DND-41 (cell line): ENCODE results near the gene FAM241A.

Experiments
- ATAC-seq: fragments of 200-7000 bp; cut with Tn5 transposase; 3 replicates; pipeline ENCODE4 v1.9.1; 2021; ENCODE audit warnings: low read depth; ENCODE audit not compliant: insufficient read depth
- DNase-seq: peaks from one replicate; pipeline ENCODE4 v3.0.0-alpha.2; 2020
- H2AFZ ChIP-seq: 2 replicates; pipeline ENCODE4 v1.6.0; 2012; ENCODE audit warnings: low read depth, low read length
- H3K27ac ChIP-seq: 2 replicates; pipeline ENCODE4 v1.5.1; 2012; ENCODE audit warnings: low read length, inconsistent platforms
- H3K27me3 ChIP-seq: fragments of 200-600 bp; sonication (generic); 2 replicates; pipeline ENCODE4 v1.6.0; 2012; ENCODE audit warnings: low read length, mild to moderate bottlenecking, inconsistent platforms; ENCODE audit not compliant: insufficient read depth, poor library complexity
- H3K36me3 ChIP-seq: 2 replicates; pipeline ENCODE4 v1.5.1; 2012; ENCODE audit warnings: low read length, inconsistent platforms; ENCODE audit not compliant: insufficient read depth
- H3K4me1 ChIP-seq: 2 replicates; pipeline ENCODE4 v1.5.1; 2012; ENCODE audit warnings: mild to moderate bottlenecking, low read length; ENCODE audit not compliant: insufficient read depth
- H3K4me2 ChIP-seq: 2 replicates; pipeline ENCODE4 v1.6.0; 2012; ENCODE audit warnings: mild to moderate bottlenecking, moderate library complexity, low read length, inconsistent platforms; ENCODE audit not compliant: insufficient read depth
- H3K4me3 ChIP-seq, 2 experiments: fragments of 200-600 bp in 1 of 2; shearing (Covaris generic) in 1 of 2; 2 replicates each; pipeline ENCODE4 v1.5.1; 2012 to 2016; ENCODE audit warnings: inconsistent platforms in 2 of 2, low read length in 2 of 2, mild to moderate bottlenecking in 2 of 2, low read depth in 1 of 2, moderate library complexity in 1 of 2
- H3K79me2 ChIP-seq: 2 replicates; pipeline ENCODE4 v1.6.0; 2012; ENCODE audit warnings: low read length, inconsistent platforms; ENCODE audit not compliant: insufficient read depth
- H3K9ac ChIP-seq: 2 replicates; pipeline ENCODE4 v1.6.0; 2012; ENCODE audit warnings: low read depth, mild to moderate bottlenecking, inconsistent platforms, low read length, moderate library complexity
- H3K9me3 ChIP-seq: 2 replicates; pipeline ENCODE4 v1.5.1; 2012; ENCODE audit warnings: low read length, moderate library complexity, mild to moderate bottlenecking, inconsistent platforms; ENCODE audit not compliant: insufficient read depth, severe bottlenecking
- H4K20me1 ChIP-seq: 2 replicates; pipeline ENCODE4 v1.6.0; 2012; ENCODE audit warnings: low read length; ENCODE audit not compliant: insufficient read depth
- EZH2 ChIP-seq: IDR thresholded peaks from 3 replicates; pipeline ENCODE4 v1.6.1; 2012; ENCODE audit warnings: borderline replicate concordance, low read depth, mild to moderate bottlenecking, moderate library complexity, low read length, inconsistent platforms; ENCODE audit not compliant: severe bottlenecking
- TF ChIP-seq, protein P1 (sequence below): IDR thresholded peaks from 2 replicates; pipeline ENCODE4 v1.5.1; 2012; ENCODE audit warnings: borderline replicate concordance, low read length, moderate library complexity, mild to moderate bottlenecking; ENCODE audit not compliant: poor library complexity, severe bottlenecking; ENCODE audit errors: extremely low read depth

FAM241A gene

DNA sequence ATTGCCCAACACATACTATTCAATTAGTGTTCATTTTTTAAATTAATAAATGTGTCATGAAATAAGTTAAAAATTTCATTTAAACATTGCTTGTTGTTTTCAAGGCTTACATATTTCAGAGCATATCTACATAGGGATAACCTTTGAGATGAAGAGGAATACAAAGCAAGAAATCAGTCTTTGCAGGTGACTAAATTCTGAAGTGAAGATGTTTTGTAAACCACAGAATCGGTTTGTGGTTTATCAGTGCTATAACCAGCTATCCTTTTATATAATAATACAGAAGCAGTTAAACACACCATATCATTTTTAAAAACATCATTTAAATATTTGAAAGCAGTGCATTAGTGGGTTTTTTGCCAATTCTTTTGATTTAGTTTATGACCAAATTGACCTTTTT, 26.9 kb downstream of the FAM241A start:
- DNase-seq (no peak), ATAC-seq (peak; percentile 63)

DNA sequence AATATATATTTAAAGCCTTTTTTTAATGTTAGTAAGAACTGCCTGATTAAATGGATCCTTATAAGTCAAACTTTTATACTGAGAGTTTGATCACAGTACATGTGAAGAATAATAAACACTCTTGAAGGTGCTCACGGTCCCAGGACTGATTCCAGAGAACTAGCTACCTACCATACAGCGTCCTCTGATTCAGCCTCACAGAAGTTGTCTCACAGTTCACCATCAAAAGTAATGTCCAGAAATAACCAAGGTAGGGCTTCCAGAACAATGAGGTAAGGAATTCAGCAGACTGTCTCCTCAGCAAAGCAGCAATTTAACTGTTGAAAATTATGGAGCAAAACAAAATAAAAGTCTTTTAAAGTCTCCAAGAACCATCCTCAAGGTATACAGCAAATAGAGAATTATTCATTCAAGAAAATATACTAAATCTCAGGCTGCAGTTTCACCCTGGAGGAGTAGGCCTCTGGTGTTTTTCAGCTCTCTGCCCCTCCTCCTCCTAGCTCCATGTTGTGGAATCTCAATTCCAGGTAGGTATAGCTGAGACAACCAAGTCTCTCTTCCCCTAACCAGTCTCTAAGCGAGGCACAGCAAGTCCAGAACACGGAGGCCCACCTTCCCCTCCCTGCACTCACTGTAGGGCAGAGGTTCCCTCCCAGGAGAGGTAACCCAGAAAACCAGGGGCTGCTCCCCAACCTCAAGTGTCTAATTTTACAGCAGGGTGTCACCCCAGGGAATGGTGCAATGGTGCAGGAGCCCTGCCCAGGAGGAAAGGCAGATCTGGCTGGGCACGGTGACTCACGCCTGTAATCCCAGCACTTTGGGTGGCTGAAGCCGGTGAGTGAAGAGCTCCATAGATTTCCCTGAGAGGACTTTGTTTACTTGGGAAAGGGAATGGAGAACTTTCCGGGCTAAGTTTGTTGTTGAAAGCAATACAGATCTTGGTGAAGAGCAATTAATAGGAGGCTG, 28.6 kb downstream of the FAM241A start:
- DNase-seq (no peak), ATAC-seq (no peak)
- Histone ChIP-seq H3K27me3 (no peaks in the 10 kb centered on the region), H3K4me3 (no peak overlapping the region), H2AFZ (no peak overlapping the region), H4K20me1 (no peaks in the 10 kb centered on the region), H3K79me2 (no peaks in the 10 kb centered on the region), H3K4me1 (peaks cover 35% of the 10 kb centered on the region), H3K4me2 (no peak overlapping the region), H3K9me3 (no peaks in the 10 kb centered on the region), H3K9ac (no peak overlapping the region), H3K36me3 (no peaks in the 10 kb centered on the region), H3K27ac (no peak overlapping the region)
- TF ChIP-seq, protein P1, sequence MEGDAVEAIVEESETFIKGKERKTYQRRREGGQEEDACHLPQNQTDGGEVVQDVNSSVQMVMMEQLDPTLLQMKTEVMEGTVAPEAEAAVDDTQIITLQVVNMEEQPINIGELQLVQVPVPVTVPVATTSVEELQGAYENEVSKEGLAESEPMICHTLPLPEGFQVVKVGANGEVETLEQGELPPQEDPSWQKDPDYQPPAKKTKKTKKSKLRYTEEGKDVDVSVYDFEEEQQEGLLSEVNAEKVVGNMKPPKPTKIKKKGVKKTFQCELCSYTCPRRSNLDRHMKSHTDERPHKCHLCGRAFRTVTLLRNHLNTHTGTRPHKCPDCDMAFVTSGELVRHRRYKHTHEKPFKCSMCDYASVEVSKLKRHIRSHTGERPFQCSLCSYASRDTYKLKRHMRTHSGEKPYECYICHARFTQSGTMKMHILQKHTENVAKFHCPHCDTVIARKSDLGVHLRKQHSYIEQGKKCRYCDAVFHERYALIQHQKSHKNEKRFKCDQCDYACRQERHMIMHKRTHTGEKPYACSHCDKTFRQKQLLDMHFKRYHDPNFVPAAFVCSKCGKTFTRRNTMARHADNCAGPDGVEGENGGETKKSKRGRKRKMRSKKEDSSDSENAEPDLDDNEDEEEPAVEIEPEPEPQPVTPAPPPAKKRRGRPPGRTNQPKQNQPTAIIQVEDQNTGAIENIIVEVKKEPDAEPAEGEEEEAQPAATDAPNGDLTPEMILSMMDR = no peak
- TF ChIP-seq EZH2 = no peak

More for the DNA sequence above, 26.9 kb downstream of the FAM241A start:
- Histone ChIP-seq H3K4me1 (peaks cover 51% of the 10 kb centered on the region), H3K9ac (no peak overlapping the region), H3K36me3 (no peaks in the 10 kb centered on the region), H2AFZ (no peak overlapping the region), H3K79me2 (no peaks in the 10 kb centered on the region), H3K4me3 (no peak overlapping the region), H3K27ac (no peak overlapping the region), H3K27me3 (no peaks in the 10 kb centered on the region), H4K20me1 (no peaks in the 10 kb centered on the region), H3K9me3 (no peaks in the 10 kb centered on the region), H3K4me2 (no peak overlapping the region)
- no peak for TF ChIP-seq EZH2
- TF ChIP-seq, protein P1 = no peak

DNA sequence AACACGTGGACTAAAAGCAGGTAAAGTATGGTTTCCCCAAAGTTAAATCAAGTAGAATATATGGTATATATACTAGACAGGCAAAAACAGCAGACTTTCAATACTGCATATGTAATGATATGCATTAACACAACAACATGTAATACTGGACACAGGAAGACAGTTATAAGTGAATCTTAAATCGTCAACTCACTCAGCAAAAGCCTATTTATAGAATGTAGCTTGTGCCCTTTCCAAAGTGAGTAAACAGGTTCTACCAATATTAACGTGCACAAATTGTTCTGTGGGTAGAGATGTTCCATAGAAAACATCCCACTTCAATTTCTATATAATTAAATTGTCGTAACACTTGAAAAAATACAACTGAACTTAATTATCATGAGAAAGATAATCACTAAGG, 30.6 kb downstream of the FAM241A start:
- Histone ChIP-seq H3K27ac (no peak overlapping the region), H3K4me2 (no peak overlapping the region), H3K4me1 (peaks cover 28% of the 10 kb centered on the region), H3K79me2 (no peaks in the 10 kb centered on the region), H3K4me3 (no peak overlapping the region), H2AFZ (no peak overlapping the region), H4K20me1 (no peaks in the 10 kb centered on the region), H3K9ac (no peak overlapping the region), H3K36me3 (no peaks in the 10 kb centered on the region), H3K27me3 (no peaks in the 10 kb centered on the region), H3K9me3 (no peaks in the 10 kb centered on the region)
- ATAC-seq (no peak), DNase-seq (no peak)
- TF ChIP-seq, protein P1 = no peak
- TF ChIP-seq EZH2 = no peak
